K562 (cell line): Measurements from ENCODE around the gene LRRC8A. TPM values are rescaled to one million over a fixed set of nuclear protein-coding genes. Genes with fewer than 3 reads are reported as not detected.
A peak's percentile ranks its signal among the peaks of the same experiment; 100 is the strongest.

Experiments used
- ATAC-seq: fragments of 200-7000 bp; cut with Tn5 transposase; 3 replicates; pipeline ENCODE4 v1.9.1; 2020; ENCODE audit warnings: moderate library complexity
- BruUV-seq: library from RNA; stranded (reverse); fragments of 400-500 nt; replicated peaks from 2 replicates; lab custom pipeline; 2021; lab: Mats Ljungman, UMichigan
- CTCF ChIA-PET: fragments of 300-600 bp; formaldehyde crosslinking; extraction: SDS; loops from one replicate; lab custom pipeline; 2021; ENCODE audit warnings: low intra/inter-chr PET ratio; lab: Yijun Ruan, JAX
- POLR2A ChIA-PET: fragments of 300-600, 350-650 bp; sonication (Branson Sonifier 250); formaldehyde crosslinking; extraction: SDS; loops from one replicate; lab custom pipeline; 2021; ENCODE audit warnings: antibody characterized with exemption, inconsistent platforms; lab: Yijun Ruan, JAX
- DNase-seq, 4 experiments: peaks; one replicate each; pipeline versions ENCODE4 v3.0.0 to v3.0.0-alpha.2; 2011 to 2018; ENCODE audit warnings: low spot score in 3 of 4, mixed read lengths in 3 of 4; ENCODE audit errors: extremely low read depth in 1 of 4
- FAIRE-seq: peaks from 2 replicates; lab custom pipeline; 2011; peaks lifted over from hg19 to GRCh38; lab: Jason Lieb, UNC
- H2AFZ ChIP-seq: 2 replicates; pipeline ENCODE4 v1.6.0; 2011; ENCODE audit warnings: low read depth, low read length, control low read depth, inconsistent platforms
- H3K27ac ChIP-seq: fragments of 200-600 bp; 3 replicates; pipeline ENCODE4 v1.8.0; 2011; ENCODE audit warnings: low read depth, mild to moderate bottlenecking, control low read depth, inconsistent platforms, low read length, moderate library complexity, mixed read lengths; ENCODE audit errors: extremely low read depth
- H3K27me3 ChIP-seq, 2 experiments: fragments of 300-600 bp in 1 of 2; 2 replicates in 1 of 2; 3 replicates in 1 of 2; pipeline versions ENCODE4 v1.6.0 to v1.8.0; 2011; ENCODE audit warnings: inconsistent platforms in 2 of 2, low read length in 2 of 2, mild to moderate bottlenecking in 1 of 2, mixed read lengths in 1 of 2, moderate library complexity in 1 of 2; ENCODE audit not compliant: control insufficient read depth in 2 of 2, insufficient read depth in 2 of 2
- H3K36me3 ChIP-seq: fragments of 300-600 bp; 3 replicates; pipeline ENCODE4 v1.8.0; 2011; ENCODE audit warnings: mild to moderate bottlenecking, low read length, inconsistent platforms; ENCODE audit not compliant: control insufficient read depth, insufficient read depth
- H3K4me1 ChIP-seq, 2 experiments: fragments of 200-600 bp in 1 of 2; replicated peaks in 1 of 2; 2 replicates in 1 of 2; 3 replicates in 1 of 2; pipeline versions ENCODE4 v1.5.1 to v1.8.0; 2011; ENCODE audit warnings: inconsistent platforms in 2 of 2, low read length in 2 of 2, mild to moderate bottlenecking in 1 of 2, mixed read lengths in 1 of 2, moderate library complexity in 1 of 2; ENCODE audit not compliant: control insufficient read depth in 2 of 2, insufficient read depth in 2 of 2
- H3K4me2 ChIP-seq: 2 replicates; pipeline ENCODE4 v1.6.1; 2011; ENCODE audit warnings: low read length, control low read depth, inconsistent platforms, mixed read lengths; ENCODE audit not compliant: insufficient read depth
- H3K4me3 ChIP-seq: fragments of 200-600 bp; sonication (generic), shearing (Covaris generic); 2 replicates; pipeline ENCODE4 v1.5.1; 2016; ENCODE audit warnings: control low read depth, inconsistent platforms
- H3K79me2 ChIP-seq: fragments of 200-600 bp; 3 replicates; pipeline ENCODE4 v1.8.0; 2011; ENCODE audit warnings: low read length, inconsistent platforms; ENCODE audit not compliant: control insufficient read depth, insufficient read depth
- H3K9ac ChIP-seq, 2 experiments: 2 replicates each; pipeline versions ENCODE4 v1.6.0 to v1.6.1; 2011; ENCODE audit warnings: low read depth in 2 of 2, low read length in 2 of 2, control low read depth in 1 of 2, inconsistent platforms in 1 of 2, mild to moderate bottlenecking in 1 of 2, mixed read lengths in 1 of 2; ENCODE audit not compliant: insufficient read depth in 1 of 2
- H3K9me1 ChIP-seq: one replicate; pipeline ENCODE4 v1.6.0; 2011; ENCODE audit warnings: inconsistent platforms, mild to moderate bottlenecking, low read length, moderate library complexity; ENCODE audit not compliant: control insufficient read depth, insufficient read depth
- H3K9me3 ChIP-seq: replicated peaks from 2 replicates; pipeline ENCODE4 v1.5.1; 2011; ENCODE audit warnings: low read depth, low read length, inconsistent platforms; ENCODE audit not compliant: control insufficient read depth, insufficient read depth
- H4K20me1 ChIP-seq: replicated peaks from 2 replicates; pipeline ENCODE4 v1.6.1; 2011; ENCODE audit warnings: low read length, inconsistent platforms, mixed read lengths; ENCODE audit not compliant: control insufficient read depth, insufficient read depth
- BHLHE40 ChIP-seq: IDR thresholded peaks from 2 replicates; pipeline ENCODE4 v1.6.1; 2011; ENCODE audit warnings: low read length, improper control_type of control experiment
- CC2D1A ChIP-seq: fragments of 450-650 bp; IDR thresholded peaks from 2 replicates; pipeline ENCODE4 v1.6.1; 2017; ENCODE audit warnings: mild to moderate bottlenecking
- CCAR2 ChIP-seq: fragments of 200-400 bp; formaldehyde crosslinking; IDR thresholded peaks from 2 replicates; pipeline ENCODE4 v1.6.1; 2017; ENCODE audit warnings: mild to moderate bottlenecking, low read depth, low read length
- CREM ChIP-seq: IDR thresholded peaks from 2 replicates; pipeline ENCODE4 v1.6.1; 2014; ENCODE audit warnings: antibody characterized with exemption, low read depth
- CTBP1 ChIP-seq: fragments of 450-650 bp; IDR thresholded peaks from 2 replicates; pipeline ENCODE4 v1.6.1; 2016; ENCODE audit warnings: borderline replicate concordance
- ETV5 ChIP-seq: sonication (generic); formaldehyde crosslinking; IDR thresholded peaks from 2 replicates; pipeline ENCODE4 v1.4.0; 2020; ENCODE audit warnings: low read depth, mild to moderate bottlenecking, missing genetic modification reagents
- KHSRP ChIP-seq: fragments of 450-650 bp; IDR thresholded peaks from 2 replicates; pipeline ENCODE4 v1.6.1; 2017
- MTA2 ChIP-seq: fragments of 450-650 bp; IDR thresholded peaks from 2 replicates; pipeline ENCODE4 v1.6.1; 2016; ENCODE audit warnings: low read depth
- NFE2L1 ChIP-seq: fragments of 450-650 bp; IDR thresholded peaks from 2 replicates; pipeline ENCODE4 v1.6.1; 2016; ENCODE audit warnings: missing genetic modification characterization, low read depth, mild to moderate bottlenecking, missing compliant biosample characterization, moderate library complexity, borderline replicate concordance
- NR1H2 ChIP-seq: sonication (generic); formaldehyde crosslinking; IDR thresholded peaks from 2 replicates; pipeline ENCODE4 v1.4.0; 2020; ENCODE audit warnings: mild to moderate bottlenecking, missing genetic modification reagents
- RAD21 ChIP-seq, 2 experiments: fragments of 250-450 bp in 1 of 2; fragments of 450-650 bp in 1 of 2; sonication (Bioruptor Pico) in 1 of 2; formaldehyde crosslinking in 1 of 2; IDR thresholded peaks in 1 of 2; conservative IDR thresholded peaks in 1 of 2; 2 replicates each; pipeline versions ENCODE4 v1.4.0 to v1.8.0; 2020 to 2022; ENCODE audit warnings: mild to moderate bottlenecking in 2 of 2, moderate library complexity in 1 of 2
- RCOR1 ChIP-seq, 2 experiments: IDR thresholded peaks; 2 replicates each; pipeline ENCODE4 v1.6.1; 2012; ENCODE audit warnings: low read depth in 2 of 2, low read length in 2 of 2, borderline replicate concordance in 1 of 2, improper control_type of control experiment in 1 of 2
- SREBF1 ChIP-seq: fragments of 150-350 bp; IDR thresholded peaks from 2 replicates; pipeline ENCODE4 v1.6.1; 2014; ENCODE audit warnings: antibody characterized with exemption, low read depth, low read length, borderline replicate concordance
- STAG1 ChIP-seq: sonication (generic); formaldehyde crosslinking; IDR thresholded peaks from 2 replicates; pipeline ENCODE4 v1.5.0; 2020; ENCODE audit warnings: missing genetic modification reagents, borderline replicate concordance
- TBP ChIP-seq: optimal IDR thresholded peaks from 2 replicates; pipeline ENCODE3; 2011; ENCODE audit warnings: low read depth, low read length, improper control_type of control experiment
- ZKSCAN1 ChIP-seq: fragments of 150-350 bp; IDR thresholded peaks from 2 replicates; pipeline ENCODE4 v1.6.1; 2016; ENCODE audit warnings: low read depth, low read length
- WGBS: fragments of 100-300 bp; shearing (Covaris generic); methylation state at CpG from one replicate; pipeline ENCODE4 v1.1.6; 2016; ENCODE audit warnings: low coverage, mixed read lengths; ENCODE audit not compliant: insufficient coverage; ENCODE audit errors: missing lambda C conversion rate; 5-methylcytosine and 5-hydroxymethylcytosine counted together
- in situ Hi-C: fragments of 300-500 bp; cut with MboI; formaldehyde crosslinking; loops from 4 replicates; pipeline ENCODE4 v1.15.0; 2018; ENCODE audit warnings: inconsistent platforms, mixed read lengths
- intact Hi-C: fragments of 100-400 bp; cut with micrococcal nuclease; formaldehyde crosslinking; loops from 2 replicates; pipeline ENCODE4 v1.14.2; 2022
- polyA plus RNA-seq, 8 experiments: library from polyadenylated mRNA; depleted of rRNA in 4 of 8; stranded (reverse) in 5 of 8; unstranded in 3 of 8; fragments of >200 nt; fragmentation: Nextera tagmentation in 2 of 8; fragmentation: Illumina TruSeq in 1 of 8; extraction: Ambion mirVana in 2 of 8; extraction: Trizol in 1 of 8; gene quantifications; 2 replicates each; pipeline versions ENCODE4 v1.2.1 to v1.2.3, GENCODE V29; 2011 to 2014; ENCODE audit warnings: inconsistent platforms in 1 of 8, missing spikeins in 1 of 8
- total RNA-seq, 7 experiments: library from RNA; depleted of rRNA in 6 of 7; stranded (reverse); fragments of >200 nt in 6 of 7; fragmentation: Illumina TruSeq in 2 of 7; extraction: Trizol in 2 of 7; gene quantifications; 2 replicates each; pipeline versions ENCODE4 v1.2.1 to v1.2.3, GENCODE V29; 2011 to 2021; ENCODE audit warnings: low replicate concordance in 1 of 7
- TF ChIP-seq, protein P1 (sequence below), 3 experiments: IDR thresholded peaks in 2 of 3; conservative IDR thresholded peaks in 1 of 3; 2 replicates each; pipeline ENCODE4 v1.5.1; 2011 to 2012; ENCODE audit warnings: low read length in 3 of 3, mild to moderate bottlenecking in 3 of 3, control low read depth in 2 of 3, improper control_type of control experiment in 1 of 3, inconsistent platforms in 1 of 3, low read depth in 1 of 3, mixed read lengths in 1 of 3, moderate library complexity in 1 of 3; ENCODE audit not compliant: insufficient read depth in 2 of 3
- TF ChIP-seq, protein P2 (sequence below): sonication (generic); formaldehyde crosslinking; IDR thresholded peaks from 2 replicates; pipeline ENCODE4 v1.8.1; 2023; ENCODE audit warnings: mild to moderate bottlenecking, missing genetic modification reagents

LRRC8A gene
- total and polyA plus RNA-seq, 9 of the 15 experiments (the other 6 are each of a cell fraction or from before 2014, with no cell fraction given) = 2.9 to 24.7 (median 8.9) TPM

DNA sequence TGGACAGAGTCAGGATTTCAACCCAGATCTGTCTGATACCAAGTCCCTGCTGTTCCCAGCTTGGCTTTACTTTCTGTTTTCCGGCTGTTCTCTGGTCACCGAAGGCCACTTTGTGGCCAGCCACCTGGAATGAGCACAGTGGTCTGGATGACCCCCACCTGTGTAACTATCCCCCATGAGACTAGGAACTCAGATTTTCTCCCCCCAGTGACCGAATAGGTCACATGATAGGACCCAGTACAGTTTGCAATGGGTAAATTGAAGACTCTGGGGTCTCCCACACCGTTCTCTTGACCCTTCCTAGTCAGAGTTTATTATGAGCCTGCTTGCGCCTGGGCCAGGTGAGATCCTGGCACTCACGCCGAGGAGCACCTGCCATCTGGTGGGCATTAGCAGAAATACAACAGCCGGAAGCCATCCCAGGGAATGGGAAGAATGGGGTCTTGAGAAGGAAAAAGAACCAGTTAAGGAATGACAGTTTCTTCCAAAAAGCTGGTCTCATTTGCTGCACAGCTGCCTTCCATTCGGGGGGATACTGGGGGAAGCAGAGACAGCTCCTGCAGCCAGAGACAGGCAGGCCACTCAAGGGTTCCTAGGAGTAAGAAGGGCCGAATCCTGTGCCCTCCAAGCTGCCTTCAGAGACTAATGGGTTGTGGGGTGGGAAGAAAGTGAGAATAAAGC, 45.9 kb downstream of the LRRC8A start:
- Histone ChIP-seq H3K36me3 (no peaks in the 10 kb centered on the region), H3K27me3 (no peaks in the 10 kb centered on the region; a peak in 1 of 5 replicates), H3K4me3 (no peak overlapping the region), H3K9me1 (no peaks in the 10 kb centered on the region), H3K4me1 (peaks cover 4 to 13% of the 10 kb centered on the region in 2 experiments; a peak in 4 of 5 replicates), H3K79me2 (no peaks in the 10 kb centered on the region), H2AFZ (peak overlapping the region; percentile 81), H3K4me2 (no peak overlapping the region), H3K9me3 (no peaks in the 10 kb centered on the region), H4K20me1 (no peaks in the 10 kb centered on the region), H3K9ac (no peak overlapping the region), H3K27ac (no peak overlapping the region)
- ChIA-PET POLR2A (interaction anchor here (0.6 to 0.7 kb wide), 2 partner anchors 108 to 202 kb away, joined by 3 read pairs; no protein-coding TSS in a partner anchor), CTCF (interaction anchor here (1.1 to 2.1 kb wide), 3 partner anchors 64 to 195 kb away, joined by 4 to 15 read pairs (median 14); no protein-coding TSS in a partner anchor)
- FAIRE-seq = peak; percentile 96
- intact Hi-C loops (loop anchor here (1.0 kb wide), 2 partner anchors 65 to 195 kb away; no protein-coding TSS in a partner anchor), in situ Hi-C loops (loop anchor here (5.0 kb wide), 2 partner anchors 66 to 196 kb away; no protein-coding TSS in a partner anchor)
- no TSS peak for BruUV-seq
- DNase-seq = peak; percentile 72 to 75 (median 75)
- whole genome bisulfite sequencing = 20% methylated on average over 10 of the region's 10 CpGs
- ATAC-seq = peak; percentile 86
- TF ChIP-seq RAD21 (CRISPR knock-in tag; conservative IDR thresholded peaks at IDR 0.05 in 1 of 2, IDR thresholded peaks at IDR 0.05 in 1 of 2) (peak; percentile 89 to 95), CTBP1 (peak; percentile 49; the same call in 1 of the 2 replicates), SREBF1 (0 out of 2 replicates have a peak, but pooled peaks have one; percentile 20), STAG1 (CRISPR knock-in tag) (peak; percentile 70; the same call in 1 of the 2 replicates), BHLHE40 (0 out of 2 replicates have a peak, but pooled peaks have one; percentile 9), ZKSCAN1 (0 out of 2 replicates have a peak, but pooled peaks have one; percentile 26), CREM (peak; percentile 26; the same call in 1 of the 2 replicates), TBP (peak; percentile 20), CCAR2 (no peak), NFE2L1 (tag) (no peak), ETV5 (CRISPR knock-in tag) (peak; percentile 24; the same call in 1 of the 2 replicates), NR1H2 (CRISPR knock-in tag) (0 out of 2 replicates have a peak, but pooled peaks have one; percentile 65), CC2D1A (peak; percentile 61; the same call in 1 of the 2 replicates), MTA2 (no peak), KHSRP (no peak), RCOR1 (IDR thresholded peaks at IDR 0.05; ENCODE audit: borderline replicate concordance in 1 of 2, low read depth in 2 of 2, low read length in 2 of 2) (peak in 1 of 2 experiments; percentile 38; a peak in 1 of 4 replicates)
- TF ChIP-seq, protein P1, sequence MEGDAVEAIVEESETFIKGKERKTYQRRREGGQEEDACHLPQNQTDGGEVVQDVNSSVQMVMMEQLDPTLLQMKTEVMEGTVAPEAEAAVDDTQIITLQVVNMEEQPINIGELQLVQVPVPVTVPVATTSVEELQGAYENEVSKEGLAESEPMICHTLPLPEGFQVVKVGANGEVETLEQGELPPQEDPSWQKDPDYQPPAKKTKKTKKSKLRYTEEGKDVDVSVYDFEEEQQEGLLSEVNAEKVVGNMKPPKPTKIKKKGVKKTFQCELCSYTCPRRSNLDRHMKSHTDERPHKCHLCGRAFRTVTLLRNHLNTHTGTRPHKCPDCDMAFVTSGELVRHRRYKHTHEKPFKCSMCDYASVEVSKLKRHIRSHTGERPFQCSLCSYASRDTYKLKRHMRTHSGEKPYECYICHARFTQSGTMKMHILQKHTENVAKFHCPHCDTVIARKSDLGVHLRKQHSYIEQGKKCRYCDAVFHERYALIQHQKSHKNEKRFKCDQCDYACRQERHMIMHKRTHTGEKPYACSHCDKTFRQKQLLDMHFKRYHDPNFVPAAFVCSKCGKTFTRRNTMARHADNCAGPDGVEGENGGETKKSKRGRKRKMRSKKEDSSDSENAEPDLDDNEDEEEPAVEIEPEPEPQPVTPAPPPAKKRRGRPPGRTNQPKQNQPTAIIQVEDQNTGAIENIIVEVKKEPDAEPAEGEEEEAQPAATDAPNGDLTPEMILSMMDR (IDR thresholded peaks at IDR 0.05 in 2 of 3, conservative IDR thresholded peaks at IDR 0.05 in 1 of 3; ENCODE audit: insufficient read depth in 2 of 3, low read depth in 1 of 3, low read length in 3 of 3) = peak; percentile 91 to 93 (median 92)
- TF ChIP-seq, protein P2, sequence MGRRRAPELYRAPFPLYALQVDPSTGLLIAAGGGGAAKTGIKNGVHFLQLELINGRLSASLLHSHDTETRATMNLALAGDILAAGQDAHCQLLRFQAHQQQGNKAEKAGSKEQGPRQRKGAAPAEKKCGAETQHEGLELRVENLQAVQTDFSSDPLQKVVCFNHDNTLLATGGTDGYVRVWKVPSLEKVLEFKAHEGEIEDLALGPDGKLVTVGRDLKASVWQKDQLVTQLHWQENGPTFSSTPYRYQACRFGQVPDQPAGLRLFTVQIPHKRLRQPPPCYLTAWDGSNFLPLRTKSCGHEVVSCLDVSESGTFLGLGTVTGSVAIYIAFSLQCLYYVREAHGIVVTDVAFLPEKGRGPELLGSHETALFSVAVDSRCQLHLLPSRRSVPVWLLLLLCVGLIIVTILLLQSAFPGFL = no peak
